GM21367 (cell line): ENCODE data around the gene SULF2.

ENCODE experiments used
- ATAC-seq: cut with Tn5 transposase; IDR thresholded peaks from one replicate; pipeline ENCODE4 v1.9.1; 2021; ENCODE audit not compliant: unreplicated experiment

Gene SULF2

DNA sequence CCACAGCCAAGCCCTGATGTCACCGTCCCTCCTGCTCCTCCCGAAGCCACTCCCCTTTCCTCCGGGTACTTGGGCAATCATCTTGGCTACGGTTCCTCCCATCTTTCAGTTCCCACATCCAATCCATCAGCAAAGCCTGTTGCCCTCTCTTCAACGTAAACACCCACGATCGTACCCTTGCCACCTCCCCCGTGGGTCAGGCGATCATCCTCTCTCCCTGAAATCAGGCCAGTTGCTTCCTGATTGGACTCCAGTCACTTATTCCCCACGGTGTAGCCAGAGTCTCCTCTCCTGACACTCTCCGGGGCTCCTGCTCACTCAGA lies 44.5 kb downstream of the SULF2 start:
- ATAC-seq, result no peak

DNA sequence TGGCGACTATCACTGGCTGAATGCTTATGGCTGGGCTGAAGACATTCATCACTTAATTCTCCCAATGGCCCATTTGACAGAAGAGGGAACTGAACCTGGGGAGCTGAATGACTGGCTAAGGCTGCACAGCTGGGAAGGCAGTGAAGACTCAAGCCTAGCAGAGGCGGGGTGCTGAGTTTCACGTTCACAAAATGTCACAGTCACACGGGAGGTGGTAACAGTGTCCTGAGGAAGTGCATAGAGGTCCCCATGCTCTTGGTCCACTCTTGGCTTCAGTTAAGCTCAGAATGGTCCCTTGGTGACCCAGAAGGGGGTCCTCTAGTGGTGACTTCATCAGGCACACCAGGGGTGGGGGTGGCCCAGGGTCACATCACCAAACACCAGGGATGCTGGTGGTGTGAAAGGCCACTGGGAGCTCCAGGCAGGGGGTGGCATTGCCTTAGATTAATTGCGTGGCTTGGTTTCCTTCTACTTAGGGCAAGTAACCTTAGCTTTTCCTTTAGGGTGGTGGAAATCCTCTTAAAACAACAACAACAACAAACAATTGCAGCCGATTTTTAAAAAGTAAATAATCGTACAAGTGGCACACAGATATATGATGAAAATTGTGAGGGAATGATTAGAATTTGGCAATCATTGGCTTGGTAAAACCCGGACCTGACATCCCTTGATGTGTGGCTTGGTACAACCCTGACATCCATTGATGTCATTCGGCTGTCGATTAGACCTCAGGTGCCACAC lies 45.0 kb downstream of the SULF2 start:
- ATAC-seq, result no peak

DNA sequence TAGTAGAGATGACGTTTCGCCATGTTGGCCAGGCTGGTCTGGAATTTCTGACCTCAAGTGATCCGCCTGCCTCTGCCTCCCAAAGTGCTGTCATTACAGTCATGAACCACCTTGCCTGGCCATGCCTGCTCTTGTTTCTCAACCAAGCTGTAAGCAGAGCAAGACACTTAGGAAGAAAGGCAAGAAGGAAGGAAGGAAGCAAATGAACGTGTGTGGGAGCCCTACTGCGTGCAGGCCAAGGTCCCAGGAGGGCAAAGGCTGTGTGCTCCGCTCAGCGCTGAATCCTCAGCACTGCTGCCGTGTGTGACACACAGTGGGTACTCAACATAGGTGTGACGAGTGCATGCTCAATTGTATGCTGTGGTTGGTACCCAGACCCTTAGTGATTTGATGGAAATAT lies 47.4 kb downstream of the SULF2 start:
- ATAC-seq, result no peak

DNA sequence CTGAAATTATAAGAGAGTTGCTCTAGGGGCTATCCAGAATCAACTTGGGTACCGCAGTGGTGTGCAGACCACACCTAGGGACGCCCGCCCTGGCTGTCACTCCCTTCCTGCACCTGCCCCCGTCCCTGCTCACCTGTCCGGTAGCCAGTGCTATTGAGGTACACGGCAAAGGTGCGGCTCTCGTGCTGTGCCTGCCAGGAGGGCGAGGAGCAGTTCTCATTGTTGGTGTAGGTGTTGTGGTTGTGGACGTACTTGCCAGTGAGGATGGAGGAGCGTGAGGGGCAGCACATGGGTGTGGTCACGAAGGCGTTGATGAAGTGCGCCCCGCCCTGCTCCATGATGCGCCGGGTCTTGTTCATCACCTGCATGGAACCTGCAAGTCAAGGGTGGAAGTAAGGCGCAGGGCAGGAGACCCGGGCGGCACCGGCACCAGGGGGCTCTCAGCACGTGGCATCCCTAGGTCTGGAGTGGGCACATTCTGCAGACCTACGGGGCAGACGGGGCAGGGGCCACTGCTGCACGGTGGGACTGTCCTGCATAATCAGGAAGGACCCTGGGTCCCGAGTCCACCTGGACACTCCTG lies 48.6 kb downstream of the SULF2 start:
- ATAC-seq, result no peak

DNA sequence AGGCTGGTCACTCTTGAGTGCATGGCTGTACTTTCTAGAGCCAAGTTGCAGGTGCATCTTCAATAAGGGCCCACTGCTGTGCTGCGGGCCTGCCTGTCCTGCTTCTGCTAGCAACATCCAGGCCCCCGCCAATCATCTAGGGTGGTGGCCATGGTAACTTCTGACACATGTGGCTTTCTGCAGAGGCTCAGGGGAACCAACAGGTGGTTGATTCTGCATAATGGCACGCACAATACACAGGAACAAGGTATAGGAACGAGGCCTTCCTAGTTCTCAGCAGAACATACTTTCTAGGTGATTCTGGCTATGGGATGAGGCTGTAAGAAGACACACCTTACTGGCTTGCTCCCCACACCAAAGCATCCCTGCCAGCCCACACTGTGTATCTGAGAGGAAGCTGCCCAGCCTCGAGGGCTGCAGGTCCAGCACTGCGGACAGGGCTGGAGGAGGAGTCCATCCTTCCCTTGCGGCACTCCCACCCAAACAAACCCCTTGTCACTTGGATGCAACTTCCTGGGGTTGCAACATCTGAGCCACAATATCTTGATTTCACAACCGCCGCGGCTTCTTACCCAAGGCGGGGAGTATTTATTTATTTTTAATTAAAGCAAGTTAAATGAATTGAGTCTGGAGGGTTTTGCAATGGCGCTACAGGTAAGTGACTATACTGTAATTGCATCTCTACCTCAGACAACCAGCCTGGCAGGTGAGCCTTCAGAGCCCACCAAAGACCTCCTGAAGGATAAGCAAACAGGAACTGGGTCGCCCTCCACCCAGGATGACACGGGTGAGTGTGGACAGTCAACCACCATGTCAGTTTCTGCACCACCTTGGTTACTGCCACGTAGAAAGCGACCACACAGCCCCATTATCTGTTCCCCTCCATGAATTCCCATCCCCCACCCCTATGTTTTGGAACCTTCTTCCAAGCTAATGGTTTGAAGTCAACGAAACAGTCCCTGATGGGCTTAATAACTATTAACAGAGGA lies 49.6 kb downstream of the SULF2 start:
- ATAC-seq, result no peak

DNA sequence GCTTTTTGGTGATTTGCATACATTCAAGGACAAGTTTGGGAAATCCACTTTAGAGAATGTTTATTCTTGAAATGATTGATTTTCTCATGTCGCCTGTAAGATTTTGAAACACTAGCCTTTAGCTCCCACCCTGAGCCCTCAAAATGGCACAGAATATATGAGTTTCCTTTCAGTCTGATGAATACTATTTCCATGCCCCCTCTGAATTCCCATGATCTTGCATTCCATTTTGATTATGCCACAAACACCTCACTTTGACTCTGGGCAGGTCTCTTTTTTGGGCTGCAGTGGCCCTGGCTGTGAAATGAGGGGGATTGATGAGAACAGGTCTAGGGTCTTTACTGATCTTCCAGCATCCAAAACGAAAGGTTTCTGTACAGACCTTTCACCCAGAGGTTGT lies 50.4 kb downstream of the SULF2 start:
- no peak for ATAC-seq

DNA sequence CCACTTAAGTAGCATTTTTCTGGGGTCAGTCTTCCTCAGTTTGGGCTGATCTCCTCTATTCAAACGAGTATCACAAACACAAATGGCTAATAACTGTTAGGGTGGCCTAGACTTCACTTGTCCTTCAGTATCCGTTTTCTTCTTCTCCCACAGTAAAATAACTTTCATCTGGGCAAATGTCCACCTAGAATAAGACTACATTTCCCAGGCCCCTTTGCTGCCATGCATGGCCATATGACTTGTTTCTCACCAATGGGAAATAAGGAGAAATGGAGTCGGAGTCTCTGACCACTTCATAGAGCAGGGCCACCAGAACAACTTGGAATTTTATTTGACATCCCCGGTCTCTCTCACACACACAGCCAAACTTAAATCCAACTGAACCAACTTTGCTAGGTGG lies 51.4 kb downstream of the SULF2 start:
- ATAC-seq, result no peak

DNA sequence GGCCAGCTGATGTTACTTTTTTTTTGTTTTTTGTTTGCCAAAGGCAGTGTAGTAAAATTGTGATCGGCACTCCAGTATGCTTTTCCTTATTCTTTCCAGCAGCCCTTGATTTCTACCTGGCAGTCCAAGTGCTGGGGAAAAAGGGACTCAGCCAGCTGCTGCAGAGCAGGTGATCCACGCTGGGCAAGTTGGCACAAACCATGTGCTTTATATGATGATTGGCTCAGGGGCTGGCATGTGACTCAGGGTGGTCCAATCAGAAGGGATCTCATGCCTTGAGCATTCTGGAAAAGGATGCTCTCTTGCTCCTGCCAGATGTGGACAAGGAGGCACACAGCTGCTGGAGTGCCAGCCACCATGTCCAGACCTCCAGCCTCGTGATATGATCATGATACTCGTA lies 54.5 kb downstream of the SULF2 start:
- no peak for ATAC-seq

DNA sequence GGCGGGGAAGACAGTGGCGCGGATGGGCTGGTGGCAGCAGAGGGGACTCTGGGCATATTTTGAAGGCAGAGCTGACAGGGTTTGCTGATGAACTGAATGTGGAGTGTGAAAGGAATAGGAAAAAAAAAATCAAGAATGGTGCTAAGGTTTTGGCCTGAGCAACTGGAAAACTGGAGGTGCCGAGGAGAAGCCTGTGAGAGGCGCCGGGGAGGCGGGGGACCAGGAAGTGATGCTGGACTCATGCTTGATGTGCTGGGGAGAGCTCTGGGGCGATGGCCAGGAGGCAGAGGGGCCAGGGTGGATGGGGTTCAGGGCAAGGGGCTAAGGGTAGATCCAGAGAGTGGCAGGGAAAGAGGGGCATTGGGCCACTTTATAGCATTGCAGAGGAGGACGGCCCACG lies 55.8 kb downstream of the SULF2 start:
- ATAC-seq, result no peak

DNA sequence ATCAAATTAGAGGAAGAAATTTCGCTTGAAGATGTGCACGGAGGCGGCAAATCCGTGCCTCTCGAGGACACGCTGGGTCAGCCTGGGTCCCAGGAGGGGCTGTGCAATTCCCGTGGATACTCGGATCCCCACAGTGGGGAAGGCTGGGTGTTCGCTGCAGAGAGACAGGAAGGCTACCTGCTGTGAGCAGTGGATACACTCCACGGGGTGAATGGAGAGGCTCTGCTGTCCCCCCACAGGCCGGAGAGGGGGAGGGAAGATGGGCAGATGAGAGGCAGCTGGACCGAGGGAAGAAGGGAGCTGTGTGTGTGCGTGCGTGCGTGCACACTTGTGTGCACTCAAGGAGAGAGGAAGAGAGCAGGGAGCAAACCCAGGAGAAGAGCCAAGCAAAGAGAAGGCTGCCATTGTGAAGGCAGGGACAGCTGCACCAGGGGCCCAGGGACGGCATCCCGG lies 57.3 kb downstream of the SULF2 start:
- no peak for ATAC-seq

DNA sequence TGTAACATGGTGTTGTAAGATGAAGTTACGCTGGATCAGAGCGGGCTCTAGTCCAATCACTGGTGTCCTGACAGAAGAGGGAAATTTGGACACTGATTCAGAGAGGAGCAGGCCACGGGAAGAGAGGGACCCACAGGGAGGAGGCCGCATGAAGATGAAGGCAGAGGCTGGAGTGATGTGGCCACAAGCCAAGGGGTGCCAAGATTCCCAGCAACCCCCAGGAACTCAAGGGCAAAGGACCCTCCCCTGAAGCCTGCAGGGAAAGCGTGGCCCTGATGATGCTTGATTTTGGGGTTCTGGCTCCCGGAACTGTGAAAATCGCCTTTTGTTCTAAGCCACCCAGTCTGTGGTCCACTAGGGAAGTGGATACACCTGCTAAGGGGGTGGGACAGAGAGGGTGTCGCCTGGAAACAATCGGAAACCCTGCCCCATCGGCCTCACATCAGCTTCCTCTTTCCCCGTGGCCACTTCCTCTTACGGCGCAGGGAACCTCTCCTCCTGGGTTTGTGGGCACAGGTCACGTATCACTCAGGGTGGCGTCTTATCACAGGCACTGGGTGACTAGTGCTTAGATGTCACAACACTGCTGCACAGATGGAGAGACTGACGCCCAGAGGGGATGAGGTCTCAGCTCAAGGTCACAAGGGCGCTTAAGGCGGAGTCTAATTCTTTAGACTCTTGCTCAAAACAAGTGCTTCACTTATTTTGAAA lies 58.0 kb downstream of the SULF2 start:
- no peak for ATAC-seq

DNA sequence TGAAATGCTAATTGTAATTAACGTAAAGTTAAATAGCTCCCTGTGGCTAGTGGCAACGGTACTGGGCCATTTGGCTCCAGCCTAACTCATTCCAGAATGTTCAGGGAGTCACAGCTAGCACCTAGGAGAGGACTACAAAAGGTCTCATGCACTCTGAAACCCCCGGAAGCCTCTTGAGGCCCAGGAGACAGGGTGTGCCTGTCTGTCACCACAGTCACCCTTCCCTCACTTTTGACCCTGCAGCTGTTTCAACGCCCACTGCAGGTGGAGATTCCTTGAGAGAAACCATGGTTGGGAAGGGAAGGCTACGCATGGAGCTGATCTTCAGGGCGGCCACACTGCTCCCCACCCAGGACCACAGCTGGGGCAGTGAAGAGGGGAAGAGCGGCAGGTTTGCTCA lies 58.6 kb downstream of the SULF2 start:
- no peak for ATAC-seq

DNA sequence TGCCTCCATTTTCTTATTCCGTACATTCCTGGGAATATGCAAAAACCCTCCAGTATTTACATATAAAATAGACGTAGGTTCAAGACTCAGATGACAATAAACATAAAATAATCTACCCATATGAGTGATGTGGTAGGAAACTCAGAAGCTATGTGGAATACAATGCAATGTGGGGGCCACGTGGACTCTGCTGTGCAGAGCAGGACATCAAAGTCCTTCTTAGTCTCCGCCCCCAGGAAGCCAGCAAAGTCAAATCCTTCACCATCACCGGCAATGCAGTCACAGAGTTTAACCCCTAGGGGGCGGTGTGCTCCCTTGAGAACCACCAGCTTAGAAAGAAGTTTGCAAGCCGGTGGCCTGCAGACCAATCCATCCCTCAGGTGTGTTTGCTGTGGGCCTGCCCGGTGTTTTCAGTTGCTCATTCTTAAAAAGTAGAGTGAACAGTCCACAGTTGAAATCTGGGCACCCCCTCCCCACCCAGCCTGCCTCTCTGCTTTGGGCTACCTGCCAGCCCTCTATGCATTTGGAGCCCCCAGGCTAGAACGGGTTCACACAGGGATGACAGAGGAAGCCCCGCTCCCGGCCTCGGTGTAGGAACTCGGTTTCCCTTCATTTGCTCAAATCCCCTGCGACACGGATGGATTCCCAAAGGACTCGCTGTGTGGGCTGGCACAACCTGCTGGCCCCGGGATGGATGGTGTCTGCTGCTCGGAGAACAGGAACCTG lies 59.9 kb downstream of the SULF2 start:
- peak; percentile 41 for ATAC-seq

DNA sequence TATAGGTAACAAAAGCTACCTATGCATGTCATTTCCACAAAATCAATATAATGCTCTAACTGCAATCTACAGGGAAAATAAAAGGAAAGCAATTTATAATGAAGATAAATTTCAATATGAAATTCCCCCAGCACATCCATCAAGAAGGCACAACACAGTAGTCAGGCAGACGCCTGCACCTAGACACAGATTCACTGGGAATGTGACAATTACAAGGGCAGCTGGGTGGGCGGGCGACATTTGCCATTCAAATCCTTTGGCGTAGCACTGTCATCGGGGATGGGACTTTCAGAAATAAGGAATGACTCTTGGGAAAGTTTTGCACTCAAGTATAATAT lies 60.4 kb downstream of the SULF2 start:
- no peak for ATAC-seq

DNA sequence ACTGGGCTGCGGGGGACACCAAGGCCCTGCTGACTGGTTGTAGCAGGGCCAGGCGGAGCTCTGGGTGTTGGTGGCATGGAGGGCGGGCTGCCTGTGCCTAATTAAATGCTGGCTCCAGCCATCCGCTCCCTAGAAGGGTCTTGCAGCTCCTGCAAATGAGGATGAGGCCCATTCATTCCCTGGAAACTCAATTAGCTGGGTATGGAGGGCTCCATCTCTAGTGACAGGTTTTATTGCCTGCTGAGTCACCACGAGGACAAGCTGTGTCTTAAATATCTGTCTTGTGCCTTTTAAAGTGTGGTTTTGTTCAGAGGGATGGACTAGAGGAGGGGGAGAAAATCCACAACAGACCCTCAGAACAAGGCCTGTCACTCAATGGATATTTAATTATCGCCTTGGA lies 60.9 kb downstream of the SULF2 start:
- ATAC-seq, result no peak

DNA sequence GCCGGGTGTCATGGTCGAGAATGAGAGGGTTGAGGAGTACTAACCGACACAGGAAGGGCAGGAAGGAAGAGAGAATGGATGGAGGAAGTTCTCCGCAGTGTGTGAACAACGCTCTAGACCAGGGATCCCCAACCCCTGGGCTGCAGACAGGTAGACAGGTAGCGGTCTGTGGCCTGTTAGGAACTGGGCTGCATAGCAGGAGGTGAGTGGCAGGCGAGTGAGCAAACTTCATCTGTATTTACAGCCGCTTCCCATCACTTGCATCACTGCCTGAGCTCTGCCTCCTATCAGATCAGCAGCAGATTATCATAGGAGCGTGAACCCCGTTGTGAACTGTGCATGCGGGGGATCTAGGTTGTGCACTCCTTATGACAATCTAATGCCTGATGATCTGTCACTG lies 62.0 kb downstream of the SULF2 start:
- ATAC-seq, result no peak

DNA sequence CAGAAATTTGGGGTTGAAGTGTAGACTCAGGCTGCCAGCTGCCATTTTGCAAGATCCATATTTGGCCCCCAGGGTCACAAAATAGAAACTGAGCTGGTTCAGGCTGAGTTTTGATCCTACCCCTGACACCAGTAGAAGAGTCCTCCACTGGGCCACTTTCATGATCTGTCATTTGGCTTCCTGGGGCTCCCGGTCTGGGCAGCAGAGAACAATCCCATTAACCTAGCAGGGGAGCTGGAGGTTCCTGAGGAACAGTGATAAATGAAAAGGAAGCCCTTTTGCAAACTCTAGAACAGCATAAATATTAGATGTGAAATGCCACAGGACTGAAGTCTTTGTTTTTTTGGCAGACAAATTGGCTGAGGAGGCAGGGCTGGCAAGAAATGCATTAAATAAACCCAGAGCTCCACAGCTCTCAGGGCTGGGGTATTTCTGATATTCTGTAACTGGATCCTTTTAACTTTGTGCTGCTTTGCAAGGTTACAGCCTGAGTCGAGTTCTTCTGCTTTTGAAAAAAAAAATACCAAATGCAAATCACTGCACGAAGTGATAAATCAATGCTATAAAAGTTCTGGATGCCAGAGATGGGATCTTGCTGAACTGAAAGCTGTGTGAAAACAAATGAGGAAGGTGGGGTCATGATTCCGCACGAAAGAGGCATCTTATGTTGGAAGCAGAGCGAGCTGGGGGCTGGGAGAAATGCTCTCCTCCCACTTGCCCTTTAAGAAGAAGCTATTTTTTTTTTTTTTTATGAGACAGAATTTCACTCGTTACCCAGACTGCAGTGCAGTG lies 64.4 kb downstream of the SULF2 start:
- no peak for ATAC-seq

DNA sequence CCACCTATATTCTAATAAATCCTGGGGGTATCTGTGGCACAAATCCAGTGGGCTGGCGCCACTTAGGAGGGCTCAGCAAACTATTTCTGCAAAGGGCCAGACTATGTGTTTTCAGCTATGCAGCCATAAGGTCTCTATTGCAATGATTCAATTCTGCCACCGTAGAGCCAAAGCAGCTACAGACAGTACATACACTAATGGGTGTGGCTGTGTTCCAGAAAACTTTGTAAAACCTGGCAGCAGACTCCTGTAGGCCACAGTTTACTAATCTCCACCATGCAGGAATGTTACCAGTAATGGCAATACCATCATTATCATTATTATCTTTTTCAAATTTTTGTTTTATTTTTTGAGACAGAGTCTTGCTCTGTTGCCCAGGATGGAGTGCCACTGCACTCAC lies 65.7 kb downstream of the SULF2 start:
- ATAC-seq, result no peak

DNA sequence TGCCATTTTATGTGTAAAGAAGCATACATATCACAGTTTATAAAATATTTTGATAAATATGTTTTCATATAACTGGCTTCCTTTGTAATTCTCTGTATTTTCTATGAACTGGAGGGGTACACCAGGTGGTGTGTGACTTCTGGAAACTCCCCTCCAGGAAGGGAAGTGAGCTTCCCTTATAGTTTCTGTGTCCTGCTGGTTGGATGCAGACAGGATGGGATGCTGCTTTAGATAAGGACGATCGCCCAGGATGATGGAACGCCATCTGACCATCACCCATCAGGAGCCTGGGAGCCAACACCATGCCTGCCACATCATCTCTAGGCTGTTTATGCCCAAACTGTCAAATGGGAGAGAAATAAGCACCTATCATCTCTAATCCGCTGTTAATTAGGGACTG lies 66.1 kb downstream of the SULF2 start:
- ATAC-seq, result no peak

DNA sequence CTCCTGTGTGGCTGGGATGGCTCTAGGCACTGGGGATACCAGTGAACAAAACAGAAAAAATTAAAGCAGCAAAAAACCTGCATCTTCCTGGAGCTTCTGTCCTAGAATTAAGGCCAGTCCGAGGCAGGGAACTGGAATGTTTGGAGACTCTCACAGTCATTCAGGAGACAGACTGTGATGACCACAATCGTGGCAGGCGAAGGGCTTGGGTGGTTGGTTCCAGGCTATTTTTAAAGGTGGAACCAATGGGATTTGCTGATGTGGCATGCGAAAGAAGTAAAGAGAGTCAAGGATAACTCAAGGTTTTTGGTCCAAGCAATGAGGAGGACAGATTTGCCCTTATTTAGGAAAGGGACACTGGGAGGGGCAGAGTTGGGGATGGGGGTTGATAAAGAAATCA lies 66.9 kb downstream of the SULF2 start:
- no peak for ATAC-seq
